Activated T-cell treated with anti-CD3 and anti-CD28 coated beads, Interleukin-2, amount 50 U/mL, for 24 hours (primary cell): ENCODE results near the gene PTGIS.
A peak's percentile ranks its signal among the peaks of the same experiment; 100 is the strongest.

ENCODE experiments used
- DNase-seq: peaks from one replicate; pipeline ENCODE4 v3.0.0-alpha.2; 2020
- H3K27ac Mint-ChIP-seq: 2 replicates; pipeline ENCODE4 v1.8.0; 2020; ENCODE audit warnings: mild to moderate bottlenecking, mixed read lengths
- H3K27me3 Mint-ChIP-seq: 2 replicates; pipeline ENCODE4 v1.8.0; 2020; ENCODE audit warnings: mixed read lengths
- H3K36me3 Mint-ChIP-seq: 2 replicates; pipeline ENCODE4 v1.8.0; 2020; ENCODE audit warnings: low read depth, mixed read lengths
- H3K4me1 Mint-ChIP-seq: 2 replicates; pipeline ENCODE4 v1.8.0; 2020; ENCODE audit warnings: low read depth, mixed read lengths
- H3K4me3 Mint-ChIP-seq: 2 replicates; pipeline ENCODE4 v1.8.0; 2020; ENCODE audit warnings: mild to moderate bottlenecking, moderate library complexity, mixed read lengths
- H3K9me3 Mint-ChIP-seq: 2 replicates; pipeline ENCODE4 v1.8.0; 2020; ENCODE audit warnings: mixed read lengths

Gene PTGIS

GRCh38 chr20:49561256-49561655 lies 6.7 kb downstream of the PTGIS start:
- Mint-ChIP-seq H3K4me3 (no peak overlapping the region), H3K9me3 (no peaks in the 10 kb centered on the region), H3K36me3 (no peaks in the 10 kb centered on the region), H3K4me1 (no peaks in the 10 kb centered on the region), H3K27me3 (peaks cover 71% of the 10 kb centered on the region), H3K27ac (no peak overlapping the region)
- no peak for DNase-seq

GRCh38 chr20:49560646-49561045 lies 7.3 kb downstream of the PTGIS start:
- no peaks in the 10 kb centered on the region for H3K36me3 Mint-ChIP-seq
- no peak for DNase-seq
- no peaks in the 10 kb centered on the region for H3K4me1 Mint-ChIP-seq
- peaks cover 69% of the 10 kb centered on the region for H3K27me3 Mint-ChIP-seq
- peaks cover 4% of the 10 kb centered on the region for H3K9me3 Mint-ChIP-seq
- no peak overlapping the region for H3K4me3 Mint-ChIP-seq
- H3K27ac Mint-ChIP-seq, result no peak overlapping the region

- no peaks in the 10 kb centered on the region for H3K36me3 Mint-ChIP-seq
- H3K27ac Mint-ChIP-seq, result no peak overlapping the region
- no peaks in the 10 kb centered on the region for H3K4me1 Mint-ChIP-seq
- H3K27me3 Mint-ChIP-seq, result peaks cover 67% of the 10 kb centered on the region
- H3K9me3 Mint-ChIP-seq, result peaks cover 6% of the 10 kb centered on the region
- no peak overlapping the region for H3K4me3 Mint-ChIP-seq
- DNase-seq, result no peak
Observed at GRCh38 chr20:49560186-49560585, 7.8 kb downstream of the PTGIS start.

GRCh38 chr20:49559411-49560081 lies 8.4 kb downstream of the PTGIS start:
- peaks cover 63% of the 10 kb centered on the region for H3K27me3 Mint-ChIP-seq

GRCh38 chr20:49558826-49559225 lies 9.1 kb downstream of the PTGIS start:
- Mint-ChIP-seq H3K4me3 (no peak overlapping the region), H3K36me3 (no peaks in the 10 kb centered on the region), H3K27me3 (peaks cover 64% of the 10 kb centered on the region), H3K4me1 (no peaks in the 10 kb centered on the region), H3K9me3 (peaks cover 6% of the 10 kb centered on the region), H3K27ac (no peak overlapping the region)
- no peak for DNase-seq

More at GRCh38 chr20:49559411-49560081, 8.4 kb downstream of the PTGIS start:
- Mint-ChIP-seq H3K9me3 (peaks cover 6% of the 10 kb centered on the region), H3K4me3 (no peak overlapping the region), H3K36me3 (no peaks in the 10 kb centered on the region), H3K4me1 (no peaks in the 10 kb centered on the region), H3K27ac (no peak overlapping the region)
- DNase-seq, result no peak

- no peak overlapping the region for H3K4me3 Mint-ChIP-seq
- no peaks in the 10 kb centered on the region for H3K36me3 Mint-ChIP-seq
- peaks cover under 1% of the 10 kb centered on the region for H3K4me1 Mint-ChIP-seq
- no peak for DNase-seq
- peaks cover 6% of the 10 kb centered on the region for H3K9me3 Mint-ChIP-seq
- H3K27me3 Mint-ChIP-seq, result peaks cover 56% of the 10 kb centered on the region
- H3K27ac Mint-ChIP-seq, result no peak overlapping the region
Observed at GRCh38 chr20:49557449-49557848, 10.5 kb downstream of the PTGIS start.

- Mint-ChIP-seq H3K9me3 (peaks cover 6% of the 10 kb centered on the region), H3K4me1 (peaks cover 5% of the 10 kb centered on the region), H3K36me3 (no peaks in the 10 kb centered on the region), H3K4me3 (no peak overlapping the region), H3K27ac (no peak overlapping the region), H3K27me3 (peaks cover 55% of the 10 kb centered on the region)
- DNase-seq, result no peak
Observed at GRCh38 chr20:49556621-49557020, 11.3 kb downstream of the PTGIS start.

GRCh38 chr20:49549801-49550551 lies 18.0 kb downstream of the PTGIS start:
- Mint-ChIP-seq H3K4me3 (no peak overlapping the region), H3K9me3 (peaks cover 8% of the 10 kb centered on the region), H3K27me3 (peaks cover 25% of the 10 kb centered on the region), H3K36me3 (peaks cover 5% of the 10 kb centered on the region), H3K27ac (no peak overlapping the region), H3K4me1 (peaks cover 10% of the 10 kb centered on the region)
- no peak for DNase-seq

- no peak overlapping the region for H3K27ac Mint-ChIP-seq
Observed at GRCh38 chr20:49548371-49548947, 19.5 kb downstream of the PTGIS start.

GRCh38 chr20:49545572-49545971 lies 22.4 kb downstream of the PTGIS start:
- H3K27me3 Mint-ChIP-seq, result peaks cover 10% of the 10 kb centered on the region
- no peak overlapping the region for H3K4me3 Mint-ChIP-seq
- DNase-seq, result no peak
- H3K9me3 Mint-ChIP-seq, result peaks cover 8% of the 10 kb centered on the region
- no peak overlapping the region for H3K27ac Mint-ChIP-seq
- peaks cover 19% of the 10 kb centered on the region for H3K4me1 Mint-ChIP-seq
- peaks cover 5% of the 10 kb centered on the region for H3K36me3 Mint-ChIP-seq

More at GRCh38 chr20:49548371-49548947, 19.5 kb downstream of the PTGIS start:
- H3K4me3 Mint-ChIP-seq, result no peak overlapping the region
- peaks cover 8% of the 10 kb centered on the region for H3K9me3 Mint-ChIP-seq
- no peak for DNase-seq
- peaks cover 13% of the 10 kb centered on the region for H3K4me1 Mint-ChIP-seq
- H3K36me3 Mint-ChIP-seq, result peaks cover 5% of the 10 kb centered on the region
- peaks cover 22% of the 10 kb centered on the region for H3K27me3 Mint-ChIP-seq

GRCh38 chr20:49544535-49544934 lies 23.4 kb downstream of the PTGIS start:
- no peak for DNase-seq
- Mint-ChIP-seq H3K4me3 (no peak overlapping the region), H3K4me1 (peaks cover 19% of the 10 kb centered on the region), H3K36me3 (peaks cover 5% of the 10 kb centered on the region), H3K27ac (no peak overlapping the region), H3K27me3 (peaks cover 14% of the 10 kb centered on the region), H3K9me3 (peaks cover 8% of the 10 kb centered on the region)

- no peak overlapping the region for H3K27ac Mint-ChIP-seq
Observed at GRCh38 chr20:49543858-49544437, 24.0 kb downstream of the PTGIS start.

GRCh38 chr20:49543071-49543857 lies 24.7 kb downstream of the PTGIS start:
- peaks cover 8% of the 10 kb centered on the region for H3K9me3 Mint-ChIP-seq
- peaks cover 7% of the 10 kb centered on the region for H3K36me3 Mint-ChIP-seq
- H3K4me3 Mint-ChIP-seq, result no peak overlapping the region
- peaks cover 19% of the 10 kb centered on the region for H3K4me1 Mint-ChIP-seq
- DNase-seq, result no peak
- peaks cover 20% of the 10 kb centered on the region for H3K27me3 Mint-ChIP-seq
- no peak overlapping the region for H3K27ac Mint-ChIP-seq

More at GRCh38 chr20:49543858-49544437, 24.0 kb downstream of the PTGIS start:
- Mint-ChIP-seq H3K27me3 (peaks cover 20% of the 10 kb centered on the region), H3K4me3 (no peak overlapping the region), H3K4me1 (peaks cover 19% of the 10 kb centered on the region), H3K9me3 (peaks cover 8% of the 10 kb centered on the region), H3K36me3 (peaks cover 7% of the 10 kb centered on the region)
- no peak for DNase-seq

- peak overlapping the region; percentile 73 for H3K27ac Mint-ChIP-seq
- H3K4me3 Mint-ChIP-seq, result no peak overlapping the region
- DNase-seq, result no peak
- peaks cover 23% of the 10 kb centered on the region for H3K27me3 Mint-ChIP-seq
- peaks cover 8% of the 10 kb centered on the region for H3K9me3 Mint-ChIP-seq
- peaks cover 19% of the 10 kb centered on the region for H3K4me1 Mint-ChIP-seq
- peaks cover 7% of the 10 kb centered on the region for H3K36me3 Mint-ChIP-seq
Observed at GRCh38 chr20:49542514-49542991, 25.4 kb downstream of the PTGIS start.
